ENCODE data around the gene ATP13A5. TPM values are rescaled to one million over a fixed set of nuclear protein-coding genes. Genes with fewer than 3 reads are reported as not detected.

The ATP13A5 gene, protein sequence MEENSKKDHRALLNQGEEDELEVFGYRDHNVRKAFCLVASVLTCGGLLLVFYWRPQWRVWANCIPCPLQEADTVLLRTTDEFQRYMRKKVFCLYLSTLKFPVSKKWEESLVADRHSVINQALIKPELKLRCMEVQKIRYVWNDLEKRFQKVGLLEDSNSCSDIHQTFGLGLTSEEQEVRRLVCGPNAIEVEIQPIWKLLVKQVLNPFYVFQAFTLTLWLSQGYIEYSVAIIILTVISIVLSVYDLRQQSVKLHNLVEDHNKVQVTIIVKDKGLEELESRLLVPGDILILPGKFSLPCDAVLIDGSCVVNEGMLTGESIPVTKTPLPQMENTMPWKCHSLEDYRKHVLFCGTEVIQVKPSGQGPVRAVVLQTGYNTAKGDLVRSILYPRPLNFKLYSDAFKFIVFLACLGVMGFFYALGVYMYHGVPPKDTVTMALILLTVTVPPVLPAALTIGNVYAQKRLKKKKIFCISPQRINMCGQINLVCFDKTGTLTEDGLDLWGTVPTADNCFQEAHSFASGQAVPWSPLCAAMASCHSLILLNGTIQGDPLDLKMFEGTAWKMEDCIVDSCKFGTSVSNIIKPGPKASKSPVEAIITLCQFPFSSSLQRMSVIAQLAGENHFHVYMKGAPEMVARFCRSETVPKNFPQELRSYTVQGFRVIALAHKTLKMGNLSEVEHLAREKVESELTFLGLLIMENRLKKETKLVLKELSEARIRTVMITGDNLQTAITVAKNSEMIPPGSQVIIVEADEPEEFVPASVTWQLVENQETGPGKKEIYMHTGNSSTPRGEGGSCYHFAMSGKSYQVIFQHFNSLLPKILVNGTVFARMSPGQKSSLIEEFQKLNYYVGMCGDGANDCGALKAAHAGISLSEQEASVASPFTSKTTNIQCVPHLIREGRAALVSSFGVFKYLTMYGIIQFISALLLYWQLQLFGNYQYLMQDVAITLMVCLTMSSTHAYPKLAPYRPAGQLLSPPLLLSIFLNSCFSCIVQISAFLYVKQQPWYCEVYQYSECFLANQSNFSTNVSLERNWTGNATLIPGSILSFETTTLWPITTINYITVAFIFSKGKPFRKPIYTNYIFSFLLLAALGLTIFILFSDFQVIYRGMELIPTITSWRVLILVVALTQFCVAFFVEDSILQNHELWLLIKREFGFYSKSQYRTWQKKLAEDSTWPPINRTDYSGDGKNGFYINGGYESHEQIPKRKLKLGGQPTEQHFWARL
- under 1 TPM; 0.60 to 0.89 (median 0.69) TPM for polyA plus RNA-seq (ENCODE audit: insufficient read depth in 1 of 5, insufficient read length in 5 of 5, low replicate concordance in 1 of 5)
- long read RNA-seq, donor 1: 0 reads
- long read RNA-seq, donor 2: 0 reads
- long read RNA-seq, donor 3: 0 reads
- long read RNA-seq, donor 4: 0 reads
- long read RNA-seq, donor 5: 0 reads
- long read RNA-seq, donor 6: 0 reads
- long read RNA-seq, donor 7: 0 reads
- long read RNA-seq, donor 8: 0 reads

DNA sequence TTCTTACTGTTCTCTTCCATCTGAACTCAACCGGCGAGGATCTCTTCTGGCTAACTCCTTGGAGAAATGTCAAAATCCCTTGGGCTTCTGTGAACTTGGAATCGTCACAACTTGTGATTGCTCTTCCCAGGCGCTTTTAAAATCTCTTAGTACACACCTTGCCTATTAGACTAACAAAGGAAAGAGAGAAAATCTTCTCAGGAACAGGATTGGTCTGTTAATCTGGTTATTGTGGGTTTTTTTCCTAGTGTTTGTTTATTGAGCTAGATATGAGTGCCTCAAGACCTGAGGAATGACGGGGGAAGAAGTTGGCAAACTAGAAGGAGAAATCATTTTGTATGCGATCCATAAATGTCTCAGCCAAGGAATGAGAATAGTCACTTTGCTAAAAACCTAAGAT lies at the start of gene ATP13A5:
Gene ATP13A5, minus strand, starts transcription at position 48 of the 400 bp plus-strand sequence. Its CDS starts 28 bp downstream, at position 20.
- DNase-seq: no peak

DNA sequence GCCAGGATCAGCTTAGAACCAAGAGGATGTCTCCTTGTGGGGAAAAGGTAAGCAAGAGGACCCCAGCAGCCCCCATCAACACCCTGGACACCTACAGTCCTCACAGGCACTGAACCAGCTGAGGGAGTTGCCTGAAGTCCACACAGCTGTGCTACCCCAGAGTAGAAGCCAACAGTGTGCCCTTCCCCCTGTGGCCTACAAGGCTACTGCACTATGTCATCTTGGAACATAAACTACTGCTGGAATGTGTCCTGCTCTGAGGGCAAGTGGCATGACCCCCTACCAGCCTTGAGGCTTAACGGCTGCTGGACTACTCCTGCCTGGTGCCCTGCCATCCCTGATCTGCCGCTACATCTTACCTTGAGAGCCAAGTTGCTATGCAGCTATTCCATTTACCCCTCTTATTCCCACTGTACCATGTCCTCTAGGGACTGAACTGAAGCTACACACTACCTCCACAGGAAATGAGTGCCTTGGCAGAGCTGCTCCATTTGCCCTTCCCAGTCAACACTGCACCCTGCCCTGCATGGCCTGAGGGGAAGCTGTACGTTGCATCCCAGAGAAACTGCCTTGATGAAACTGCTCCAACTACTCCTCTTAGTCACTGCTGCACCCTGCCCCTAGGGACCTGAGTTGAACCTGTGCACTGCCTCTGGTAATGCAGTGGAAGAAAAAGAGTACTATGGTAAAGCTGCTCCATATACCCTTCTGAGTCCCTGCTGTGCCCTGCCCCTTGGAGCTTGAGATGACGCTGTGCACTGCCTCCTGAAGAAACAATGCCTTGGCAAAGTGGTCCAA lies 40.2 kb upstream of the ATP13A5 start:
- no peak for DNase-seq

DNA sequence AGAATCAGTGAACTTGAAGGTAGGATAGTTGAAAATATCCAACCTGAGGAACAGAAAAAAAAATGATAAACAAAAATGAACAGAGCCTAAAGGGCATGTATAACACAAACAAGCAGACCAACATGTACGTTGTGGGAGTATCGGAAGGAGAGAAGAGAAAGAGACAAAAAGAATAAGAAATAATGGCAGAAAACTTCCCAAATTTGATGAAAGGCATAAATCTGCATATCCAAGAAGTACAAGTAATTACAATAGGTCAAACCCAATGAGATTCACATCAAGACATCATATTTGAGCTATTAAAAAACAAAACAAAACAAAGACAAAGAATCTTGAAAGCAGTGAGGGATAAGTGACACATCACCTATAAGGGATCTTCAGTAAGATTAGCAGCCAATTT lies 38.1 kb upstream of the ATP13A5 start:
- DNase-seq: no peak

DNA sequence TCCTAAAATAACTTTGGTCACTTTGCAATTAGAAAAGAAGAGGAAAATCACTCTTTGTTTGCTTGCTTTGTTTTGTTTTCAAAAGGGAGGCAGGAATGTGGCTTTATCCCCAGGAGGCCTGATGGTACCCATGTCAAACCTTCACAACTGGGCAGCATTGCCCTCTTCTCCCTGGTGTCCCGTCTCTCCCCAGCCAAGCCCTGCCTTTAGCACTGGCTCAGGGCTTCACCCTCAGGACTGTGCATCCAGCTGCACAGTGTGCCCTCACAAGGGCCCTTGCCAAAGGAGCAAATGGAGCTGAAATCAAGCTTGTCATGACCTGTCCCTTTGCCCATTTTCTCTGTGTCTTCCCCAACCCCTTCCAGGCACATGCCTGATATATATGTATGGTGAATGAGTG lies 29.1 kb upstream of the ATP13A5 start:
- no peak for DNase-seq

DNA sequence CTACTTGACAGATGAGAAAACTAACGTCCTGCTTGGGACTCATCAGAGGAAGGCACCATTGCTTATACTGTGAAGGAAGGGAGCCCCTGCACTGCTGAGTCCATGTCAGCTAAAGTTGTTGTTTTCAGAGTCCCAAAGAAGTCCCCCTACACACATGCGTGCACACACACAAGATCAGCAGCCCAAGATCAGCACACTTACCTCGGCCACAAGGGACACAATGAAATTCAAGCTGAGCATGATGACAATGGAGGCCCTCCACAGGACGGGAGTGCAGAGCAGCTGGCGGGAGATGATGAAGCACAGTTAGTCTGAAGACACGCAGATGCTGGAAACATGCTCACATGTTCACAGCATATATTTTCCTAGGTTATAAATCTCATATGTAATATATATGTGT lies 28.6 kb upstream of the ATP13A5 start:
- DNase-seq: no peak

DNA sequence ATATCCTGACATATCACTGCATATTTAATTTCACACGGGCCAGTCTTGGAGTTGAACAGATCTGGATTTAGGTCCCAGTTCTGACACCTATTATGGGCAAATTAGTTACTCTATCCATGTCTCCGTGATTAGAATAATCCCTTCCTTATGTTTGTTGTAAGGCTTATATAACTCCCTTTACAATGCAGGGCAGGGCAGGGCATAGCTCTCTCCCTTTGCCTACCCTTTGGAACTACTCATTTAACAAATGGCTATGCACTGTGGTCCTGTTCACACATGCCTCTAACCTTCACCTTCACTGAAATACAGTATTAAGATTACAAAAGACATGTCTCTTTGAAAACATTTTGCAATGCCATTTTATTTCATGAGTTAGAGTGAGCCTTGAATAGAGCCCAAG lies 24.8 kb upstream of the ATP13A5 start:
- no peak for DNase-seq

DNA sequence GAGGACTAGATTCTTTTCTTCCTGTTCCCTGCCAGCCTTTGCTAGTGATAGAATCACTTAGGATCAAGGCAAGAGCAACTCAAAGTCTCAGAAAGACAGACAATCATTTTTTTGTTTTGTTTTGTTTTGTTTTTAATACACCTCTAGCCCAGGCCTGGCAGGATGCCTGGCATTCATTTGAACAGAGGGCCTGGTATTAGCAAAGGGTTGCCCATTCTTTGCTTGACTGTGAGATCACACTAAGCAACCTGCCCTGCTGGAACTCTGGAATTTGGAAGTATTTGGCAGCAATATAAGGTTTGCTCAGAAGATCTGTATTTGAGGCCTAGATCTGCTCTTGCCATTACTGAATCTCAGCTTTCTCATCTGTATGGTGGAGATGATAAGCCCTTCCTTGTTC lies 21.8 kb upstream of the ATP13A5 start:
- DNase-seq: no peak

DNA sequence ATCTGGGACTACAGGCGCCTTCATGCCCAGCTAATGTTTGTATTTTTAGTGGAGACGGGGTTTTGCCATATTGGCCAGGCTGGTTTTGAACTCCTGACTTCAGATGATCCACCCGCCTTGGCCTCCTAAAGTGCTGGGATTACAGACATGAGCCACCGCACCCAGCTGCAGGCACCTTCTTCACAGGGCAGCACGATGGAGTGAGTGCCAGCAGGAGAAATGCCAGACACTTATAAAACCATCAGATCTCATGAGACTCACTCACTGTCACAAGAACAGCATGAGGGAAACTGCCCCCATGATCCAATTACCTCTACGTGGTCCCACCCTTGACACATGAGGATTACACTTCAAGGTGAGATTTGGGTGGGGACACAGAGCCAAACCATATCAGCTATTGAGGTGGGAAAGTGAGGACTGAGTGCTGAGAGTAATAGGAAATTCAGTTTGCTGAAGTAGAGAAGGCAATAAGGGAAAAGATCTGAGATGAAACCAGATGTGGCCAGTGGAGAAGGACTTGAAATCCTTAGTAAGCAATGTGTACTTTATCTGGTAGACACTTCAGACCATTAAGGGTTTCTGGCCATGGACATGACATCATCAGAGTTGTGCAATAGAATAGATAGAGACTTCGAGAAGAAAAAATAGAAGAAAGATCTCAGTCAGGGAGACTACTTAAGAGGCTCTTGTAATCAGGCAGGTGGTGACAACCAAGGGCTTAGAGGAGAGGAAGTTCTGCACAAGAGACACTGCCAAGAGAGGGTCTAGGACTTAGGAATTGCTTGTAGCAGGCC lies 18.1 kb upstream of the ATP13A5 start:
- DNase-seq: no peak

DNA sequence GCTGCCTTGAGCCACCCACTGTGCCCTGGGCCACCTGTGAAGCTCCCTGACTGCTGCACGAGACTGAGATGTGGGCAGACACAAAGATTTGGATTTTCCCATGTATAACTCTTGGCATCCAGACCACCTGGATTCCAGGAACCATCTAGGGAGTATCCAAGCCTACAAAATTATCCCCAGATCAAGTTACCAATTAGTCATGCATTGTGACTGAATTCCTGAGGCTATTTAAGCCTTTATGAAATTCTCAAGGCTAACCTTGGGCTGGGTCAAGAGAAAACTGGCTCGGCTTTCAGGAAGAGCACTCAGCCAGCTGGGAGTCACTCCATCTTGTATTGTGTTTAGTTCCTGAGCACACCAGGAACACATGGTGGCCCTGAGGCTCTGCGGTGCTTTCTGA lies 13.3 kb upstream of the ATP13A5 start:
- no peak for DNase-seq

DNA sequence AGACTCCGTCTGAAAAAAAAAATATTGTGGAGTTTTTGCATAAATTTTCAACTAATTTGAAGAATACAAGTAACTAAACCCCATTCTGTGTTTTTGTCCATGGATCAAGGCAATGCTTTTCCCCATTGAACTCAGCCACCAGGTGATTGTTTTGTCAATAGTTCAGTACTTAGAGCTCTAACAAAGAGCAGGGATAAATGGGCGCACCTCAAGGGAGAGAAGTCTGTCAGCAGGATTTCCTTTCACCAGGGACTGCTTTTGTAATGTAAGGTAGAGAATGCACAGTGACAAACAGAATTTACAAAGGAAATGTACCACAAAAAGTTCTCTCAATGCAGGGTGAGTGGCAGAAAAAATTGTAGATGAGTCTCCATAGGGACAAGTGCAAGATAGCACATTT lies 10.8 kb upstream of the ATP13A5 start:
- DNase-seq: no peak

DNA sequence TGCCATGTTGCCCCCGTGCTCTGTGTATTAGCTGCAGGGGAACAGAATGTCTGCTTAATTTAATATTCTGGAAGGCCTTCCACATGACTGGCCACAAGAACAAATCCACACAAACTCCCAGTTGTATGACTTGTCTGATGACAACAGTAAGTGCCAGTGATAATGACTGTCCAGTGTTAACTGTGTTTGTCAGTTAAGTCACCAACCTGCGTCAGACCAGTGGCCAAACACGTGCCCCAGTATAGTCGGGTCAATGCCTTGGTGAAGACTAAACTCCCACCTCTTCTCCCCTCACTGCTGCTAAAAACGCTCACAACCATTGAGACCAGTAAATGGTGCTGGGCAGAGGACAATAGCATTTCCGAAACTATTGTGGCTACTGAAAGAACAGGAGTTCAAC lies 9.8 kb upstream of the ATP13A5 start:
- DNase-seq: no peak

DNA sequence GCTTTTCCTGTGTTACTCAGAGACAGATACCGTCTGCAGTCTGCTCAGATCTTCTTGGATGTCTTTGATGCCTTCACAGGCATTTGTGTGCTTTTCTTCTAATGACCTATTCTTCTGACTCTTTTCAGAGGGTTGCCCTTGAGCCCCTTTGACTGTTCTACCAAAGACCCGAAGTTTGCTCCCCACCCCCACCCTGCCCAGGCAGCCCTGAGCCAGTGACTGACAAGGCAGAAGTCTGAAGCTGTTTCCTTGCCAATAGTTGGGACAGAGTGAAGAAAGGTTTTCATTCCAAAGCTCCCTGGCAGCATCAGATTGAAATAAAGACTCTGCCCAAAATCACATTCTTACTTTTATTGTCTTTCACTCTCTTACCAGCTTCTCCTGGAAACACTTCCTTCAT lies 9.0 kb upstream of the ATP13A5 start:
- DNase-seq: no peak

DNA sequence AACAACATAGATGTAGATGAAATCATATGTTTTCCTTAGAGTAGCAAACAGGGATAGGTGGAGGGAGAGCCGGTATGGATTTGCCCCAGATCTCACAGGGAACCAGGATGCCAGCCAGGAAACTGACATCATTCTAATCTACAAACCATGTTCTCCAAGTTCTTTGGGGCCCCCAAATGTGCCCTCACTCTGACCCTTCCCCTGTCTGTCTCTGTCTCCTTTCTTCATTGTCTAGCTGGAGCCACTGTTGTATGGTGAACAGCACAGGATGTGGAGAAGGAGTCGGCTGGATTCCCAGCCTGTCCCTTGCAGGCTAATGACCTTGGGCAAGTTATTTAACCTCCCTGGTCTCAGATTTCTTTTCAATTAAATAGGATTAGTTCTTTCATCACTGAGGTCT lies 962 bp downstream of the ATP13A5 start:
- DNase-seq: no peak

DNA sequence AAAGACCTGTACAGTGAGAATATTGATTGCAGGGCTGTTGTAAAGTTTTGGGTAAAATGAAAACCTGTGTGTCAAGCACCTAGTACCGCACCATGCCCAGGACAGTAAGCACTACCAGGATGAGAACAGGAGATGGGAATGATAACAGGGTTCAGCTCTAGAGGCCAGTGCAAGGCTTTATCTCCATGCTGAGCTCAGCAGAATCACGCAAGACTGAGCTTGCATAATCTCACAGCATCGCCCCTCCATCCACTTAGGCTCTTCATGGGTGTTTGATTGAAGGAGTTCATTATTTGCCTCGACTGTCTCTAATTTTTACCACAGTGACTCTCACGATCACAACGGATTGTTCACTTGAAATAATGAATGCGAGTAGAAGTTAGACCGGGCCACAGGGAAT lies 2.9 kb downstream of the ATP13A5 start:
- no peak for DNase-seq

DNA sequence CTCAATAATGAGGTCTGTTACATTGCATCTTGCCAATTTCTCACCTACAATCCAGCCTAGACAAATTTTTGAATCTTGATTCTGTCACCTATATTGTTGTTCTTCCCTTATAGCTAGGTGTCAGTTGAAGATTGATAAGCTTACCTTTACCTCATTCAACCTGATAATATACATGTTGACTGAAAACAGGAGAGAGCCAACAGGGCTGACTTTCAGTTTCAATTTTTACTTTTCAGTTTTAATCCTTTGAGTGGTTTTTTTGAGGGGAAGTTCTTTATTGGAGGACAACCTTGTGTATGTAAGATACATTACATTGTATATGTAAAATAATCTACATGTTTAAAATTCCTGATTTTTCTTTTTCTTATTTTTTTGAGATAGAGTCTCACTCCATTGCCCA lies 5.8 kb downstream of the ATP13A5 start:
- DNase-seq: no peak

DNA sequence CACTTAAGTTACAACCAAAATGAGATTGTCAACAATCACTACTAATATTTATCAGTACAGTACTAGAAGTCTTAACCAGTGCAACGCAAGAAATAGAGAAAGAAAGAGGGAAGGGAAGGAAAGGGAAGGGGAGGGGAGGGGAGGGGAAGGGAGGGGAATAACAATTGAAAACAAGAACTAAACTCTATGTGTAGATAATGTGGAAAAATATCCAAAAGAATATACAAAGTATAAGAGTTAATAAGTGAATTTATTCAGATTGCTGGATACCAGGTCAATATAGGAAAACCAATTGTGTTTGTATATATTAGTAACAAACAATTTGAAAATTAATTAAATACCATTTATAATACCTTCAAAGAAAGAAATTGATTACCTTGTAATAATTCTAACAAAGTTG lies 10.7 kb downstream of the ATP13A5 start:
- no peak for DNase-seq

DNA sequence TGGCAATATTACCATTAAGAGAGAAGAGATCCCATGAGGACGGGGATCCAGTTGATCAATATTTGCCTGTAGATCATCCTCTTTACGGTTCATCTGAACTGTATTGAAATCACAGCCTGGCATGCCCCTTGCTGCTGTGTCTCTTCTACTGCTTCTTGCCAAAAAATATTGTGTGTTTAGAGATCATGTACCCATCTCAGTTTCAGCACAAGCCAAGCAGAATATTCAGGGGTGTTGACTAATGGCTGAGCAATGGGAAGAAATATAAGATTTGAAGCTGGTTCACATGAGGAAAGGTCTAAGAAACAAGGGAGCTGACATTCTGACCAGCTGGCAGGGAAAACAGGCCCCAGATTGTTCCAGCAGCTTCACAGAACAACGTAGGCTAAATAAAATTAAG lies 21.3 kb downstream of the ATP13A5 start:
- DNase-seq: no peak

DNA sequence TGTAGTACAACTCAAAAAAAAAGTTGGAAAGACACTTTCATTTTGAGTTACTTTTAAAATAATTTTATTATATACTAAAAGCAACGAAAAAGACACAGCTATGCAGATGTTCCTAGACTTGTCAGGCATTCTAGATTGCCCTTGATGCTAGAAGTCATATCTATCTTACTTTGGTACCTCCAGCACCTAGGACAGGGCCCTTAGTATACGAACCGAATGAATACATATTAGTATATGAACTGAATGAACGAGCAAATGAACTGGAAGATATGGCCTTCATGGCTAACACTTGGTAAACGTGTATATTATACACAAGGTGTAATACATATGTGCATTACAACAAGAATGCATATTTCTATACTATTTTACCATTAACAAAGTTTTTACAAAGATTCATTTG lies 24.1 kb downstream of the ATP13A5 start:
- DNase-seq: no peak

DNA sequence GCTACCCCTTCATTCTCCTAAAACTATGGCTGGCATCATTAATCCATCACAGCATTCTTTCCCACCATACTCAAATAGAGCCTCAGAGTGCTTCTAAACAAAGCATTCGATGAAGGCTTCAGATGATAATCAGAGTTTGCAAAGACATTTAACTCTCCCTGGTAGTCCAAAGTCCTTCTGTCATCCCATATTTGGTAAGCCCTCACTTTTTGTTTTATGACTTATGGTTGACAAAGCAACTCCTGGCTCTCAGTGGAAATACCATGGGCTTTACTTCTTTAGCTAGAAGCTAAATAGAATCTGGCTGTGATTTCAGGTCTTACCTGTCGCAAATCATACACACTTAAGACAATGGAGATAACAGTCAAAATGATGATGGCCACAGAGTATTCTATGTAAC lies 27.8 kb downstream of the ATP13A5 start:
- DNase-seq: no peak

DNA sequence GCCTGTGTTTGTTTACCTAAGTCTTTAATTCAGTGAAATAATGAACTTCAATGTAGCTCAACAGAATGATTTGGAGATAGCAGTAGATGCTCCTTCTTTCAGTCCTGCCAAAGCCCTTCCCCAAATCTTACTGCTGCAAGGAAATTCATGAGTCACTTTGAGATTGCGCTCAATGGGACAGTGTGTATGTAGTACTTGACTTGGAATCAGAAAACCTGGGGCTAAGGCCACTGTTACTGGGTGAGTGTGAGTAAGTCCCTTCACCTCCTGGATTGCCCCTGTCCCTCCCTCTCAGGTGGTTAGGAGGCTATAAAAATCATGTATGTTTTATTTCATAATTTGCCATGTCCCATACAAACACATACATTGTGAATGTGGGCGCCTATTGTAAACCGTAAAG lies 29.9 kb downstream of the ATP13A5 start:
- DNase-seq: no peak

Measured in right lung (tissue), 10 donors.